GM23338 (cell line): ENCODE measurements around the gene ATG4C. TPM values are rescaled to one million over a fixed set of nuclear protein-coding genes. Genes with fewer than 3 reads are reported as not detected.

ENCODE experiments used
- ATAC-seq: fragments of 200-7000 bp; cut with Tn5 transposase; 3 replicates; pipeline ENCODE4 v1.9.1; 2020
- DNase-seq: peaks from one replicate; pipeline ENCODE4 v3.0.0-alpha.2; 2015; ENCODE audit warnings: low spot score
- H2AFZ ChIP-seq: fragments of 200-600 bp; sonication (generic); 2 replicates; pipeline ENCODE4 v1.8.0; 2016; ENCODE audit warnings: antibody characterized with exemption, mild to moderate bottlenecking, moderate library complexity
- H3F3A ChIP-seq: fragments of 200-600 bp; sonication (generic); replicated peaks from 2 replicates; pipeline ENCODE4 v1.8.0; 2017; ENCODE audit warnings: antibody characterized with exemption, mixed run types, low read depth
- H3K27ac ChIP-seq: fragments of 200-600 bp; sonication (generic); 2 replicates; pipeline ENCODE4 v1.6.1; 2016; ENCODE audit warnings: low read depth
- H3K27me3 ChIP-seq: fragments of 200-600 bp; sonication (generic); 2 replicates; pipeline ENCODE4 v1.8.0; 2016; ENCODE audit warnings: mild to moderate bottlenecking, mixed run types, moderate library complexity; ENCODE audit not compliant: insufficient read depth
- H3K36me3 ChIP-seq: fragments of 200-600 bp; sonication (generic); 2 replicates; pipeline ENCODE4 v1.8.0; 2016; ENCODE audit warnings: mild to moderate bottlenecking; ENCODE audit not compliant: insufficient read depth
- H3K4me1 ChIP-seq: fragments of 200-600 bp; sonication (generic); 2 replicates; pipeline ENCODE4 v1.8.0; 2016; ENCODE audit warnings: mild to moderate bottlenecking, moderate library complexity; ENCODE audit not compliant: insufficient read depth
- H3K4me2 ChIP-seq: fragments of 200-600 bp; sonication (generic); 2 replicates; pipeline ENCODE4 v1.7.1; 2017; ENCODE audit warnings: mixed run types
- H3K4me3 ChIP-seq: fragments of 200-600 bp; sonication (generic); 2 replicates; pipeline ENCODE4 v1.6.1; 2016; ENCODE audit warnings: mixed run types
- H3K79me2 ChIP-seq: fragments of 200-600 bp; sonication (generic); replicated peaks from 2 replicates; pipeline ENCODE4 v1.8.0; 2017; ENCODE audit warnings: mild to moderate bottlenecking; ENCODE audit not compliant: insufficient read depth
- H3K9me2 ChIP-seq: fragments of 200-600 bp; sonication (generic); 2 replicates; pipeline ENCODE4 v1.8.0; 2017; ENCODE audit not compliant: insufficient read depth
- H4K20me1 ChIP-seq: fragments of 200-600 bp; sonication (generic); replicated peaks from 2 replicates; pipeline ENCODE4 v1.8.0; 2017; ENCODE audit warnings: mild to moderate bottlenecking; ENCODE audit not compliant: insufficient read depth
- H3K27ac Mint-ChIP-seq: 2 replicates; pipeline ENCODE4 v1.8.0; 2020; ENCODE audit warnings: inconsistent platforms, mild to moderate bottlenecking, moderate library complexity, mixed read lengths
- H3K27me3 Mint-ChIP-seq: 3 replicates; pipeline ENCODE4 v1.8.0; 2022; ENCODE audit warnings: low read depth, mild to moderate bottlenecking, moderate library complexity, mixed read lengths, inconsistent platforms; ENCODE audit not compliant: insufficient read depth, poor library complexity
- H3K36me3 Mint-ChIP-seq: 3 replicates; pipeline ENCODE4 v1.8.0; 2021; ENCODE audit warnings: low read depth, mild to moderate bottlenecking, inconsistent platforms, moderate library complexity, mixed read lengths
- H3K4me1 Mint-ChIP-seq: 3 replicates; pipeline ENCODE4 v1.8.0; 2020; ENCODE audit warnings: mild to moderate bottlenecking, inconsistent platforms, mixed read lengths
- H3K4me3 Mint-ChIP-seq: 3 replicates; pipeline ENCODE4 v1.8.0; 2021; ENCODE audit warnings: moderate library complexity, mild to moderate bottlenecking, inconsistent platforms, mixed read lengths
- H3K9me3 Mint-ChIP-seq: 3 replicates; pipeline ENCODE4 v1.8.0; 2020; ENCODE audit warnings: moderate library complexity, mild to moderate bottlenecking, inconsistent platforms, mixed read lengths
- CREB1 ChIP-seq: fragments of 250-450 bp; sonication (Bioruptor Pico); IDR thresholded peaks from 2 replicates; pipeline ENCODE4 v1.5.0; 2020; ENCODE audit warnings: low read depth, mild to moderate bottlenecking, moderate library complexity
- EZH2 ChIP-seq: fragments of 200-600 bp; sonication (generic); IDR thresholded peaks from one replicate; pipeline ENCODE4 v1.8.0; 2017; ENCODE audit warnings: antibody characterized with exemption, mild to moderate bottlenecking, low read depth; ENCODE audit not compliant: unreplicated experiment
- EZH2phosphoT487 ChIP-seq: fragments of 200-600 bp; sonication (generic); IDR thresholded peaks from one replicate; pipeline ENCODE4 v1.8.1; 2018; ENCODE audit warnings: antibody characterized with exemption; ENCODE audit not compliant: unreplicated experiment
- JUNB ChIP-seq: IDR thresholded peaks from one replicate; pipeline ENCODE4 v1.6.1; 2016; ENCODE audit warnings: antibody characterized with exemption; ENCODE audit not compliant: unreplicated experiment
- NANOG ChIP-seq: IDR thresholded peaks from 2 replicates; pipeline ENCODE4 v1.6.1; 2016; ENCODE audit warnings: antibody characterized with exemption, borderline replicate concordance
- POLR2AphosphoS5 ChIP-seq: IDR thresholded peaks from 2 replicates; pipeline ENCODE4 v1.6.1; 2016; ENCODE audit warnings: antibody characterized with exemption, low read depth
- STAT1 ChIP-seq: IDR thresholded peaks from one replicate; pipeline ENCODE4 v1.6.1; 2016; ENCODE audit warnings: antibody characterized with exemption; ENCODE audit not compliant: unreplicated experiment
- ZNF114 ChIP-seq: fragments of 250-450 bp; sonication (Bioruptor Pico); IDR thresholded peaks from 2 replicates; pipeline ENCODE4 v1.5.0; 2020; ENCODE audit warnings: mild to moderate bottlenecking, moderate library complexity
- ZNF331 ChIP-seq: fragments of 250-450 bp; sonication (Bioruptor Pico); IDR thresholded peaks from 2 replicates; pipeline ENCODE4 v1.5.0; 2020; ENCODE audit warnings: low read depth, mild to moderate bottlenecking, moderate library complexity
- polyA plus RNA-seq: library from polyadenylated mRNA; unstranded; fragments of >200 nt; fragmentation: Nextera tagmentation; extraction: Ambion mirVana; gene quantifications from 2 replicates; pipeline ENCODE4 v1.2.1, GENCODE V29; 2016
- total RNA-seq: library from RNA; depleted of rRNA; stranded (reverse); fragments of >200 nt; shearing (Covaris generic); gene quantifications from 2 replicates; pipeline ENCODE4 v1.2.3, GENCODE V29; 2014
- TF ChIP-seq, protein P1 (sequence below): IDR thresholded peaks from one replicate; pipeline ENCODE4 v1.6.1; 2018; ENCODE audit warnings: antibody characterized with exemption; ENCODE audit not compliant: unreplicated experiment
- TF ChIP-seq, protein P2 (sequence below), 2 experiments: fragments of 200-600 bp in 1 of 2; sonication (generic) in 1 of 2; conservative IDR thresholded peaks; 2 replicates each; pipeline versions ENCODE4 v1.5.1 to v1.6.1; 2016 to 2017; ENCODE audit warnings: antibody characterized with exemption in 2 of 2, low read depth in 2 of 2, mild to moderate bottlenecking in 2 of 2, moderate library complexity in 1 of 2
- TF ChIP-seq, protein P3 (sequence below): IDR thresholded peaks from 2 replicates; pipeline ENCODE4 v1.6.1; 2016; ENCODE audit warnings: antibody characterized with exemption
- TF ChIP-seq, protein P4 (sequence below): fragments of 250-450 bp; sonication (Bioruptor Pico); IDR thresholded peaks from 2 replicates; pipeline ENCODE4 v1.5.0; 2020; ENCODE audit warnings: mild to moderate bottlenecking, moderate library complexity

ATG4C gene
- total and polyA plus RNA-seq, 2 experiments from 2014 or later = 15.7 to 18.6 TPM

DNA sequence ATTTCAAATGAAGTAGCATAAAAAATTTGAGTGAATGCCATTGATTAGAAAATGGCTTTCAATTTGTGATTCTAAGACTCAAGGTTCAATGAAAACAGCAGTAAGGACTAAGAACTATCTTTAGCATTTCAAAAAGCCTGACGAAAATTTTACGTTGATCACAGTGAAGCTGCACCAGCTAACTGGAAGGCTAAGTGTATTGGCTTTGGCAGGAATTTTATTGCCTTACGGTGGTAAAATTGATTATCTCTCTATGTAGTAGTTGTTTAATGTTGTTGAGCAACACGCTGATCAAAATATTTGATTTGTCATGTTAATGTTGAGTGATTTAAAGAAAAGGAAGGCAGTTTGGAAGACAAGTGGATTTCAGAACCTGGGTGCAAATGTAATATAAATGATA lies 49.6 kb downstream of the ATG4C start:
- Mint-ChIP-seq H3K4me1 (peaks cover 3% of the 10 kb centered on the region; the same call in 2 of the 3 replicates), H3K27ac (no peak overlapping the region; the same call in 1 of the 2 replicates), H3K36me3 (0 out of 3 replicates have a peak, but pooled peaks cover 1% of the 10 kb centered on the region), H3K4me3 (no peak overlapping the region), H3K9me3 (no peaks in the 10 kb centered on the region), H3K27me3 (peaks cover 3% of the 10 kb centered on the region)
- Histone ChIP-seq H3K9me2 (no peaks in the 10 kb centered on the region), H3K4me2 (no peak overlapping the region), H3K79me2 (no peaks in the 10 kb centered on the region), H3K27me3 (no peaks in the 10 kb centered on the region), H3K27ac (no peak overlapping the region), H3K4me3 (no peak overlapping the region), H4K20me1 (no peaks in the 10 kb centered on the region), H3K4me1 (peaks cover 6% of the 10 kb centered on the region; the same call in 1 of the 2 replicates), H3F3A (no peaks in the 10 kb centered on the region), H3K36me3 (no peaks in the 10 kb centered on the region), H2AFZ (no peak overlapping the region)
- TF ChIP-seq JUNB (no peak), ZNF331 (CRISPR knock-in tag) (no peak), EZH2 (no peak), EZH2phosphoT487 (no peak), POLR2AphosphoS5 (no peak), ZNF114 (CRISPR knock-in tag) (no peak), STAT1 (no peak), NANOG (no peak), CREB1 (CRISPR knock-in tag) (no peak)
- TF ChIP-seq, protein P1, sequence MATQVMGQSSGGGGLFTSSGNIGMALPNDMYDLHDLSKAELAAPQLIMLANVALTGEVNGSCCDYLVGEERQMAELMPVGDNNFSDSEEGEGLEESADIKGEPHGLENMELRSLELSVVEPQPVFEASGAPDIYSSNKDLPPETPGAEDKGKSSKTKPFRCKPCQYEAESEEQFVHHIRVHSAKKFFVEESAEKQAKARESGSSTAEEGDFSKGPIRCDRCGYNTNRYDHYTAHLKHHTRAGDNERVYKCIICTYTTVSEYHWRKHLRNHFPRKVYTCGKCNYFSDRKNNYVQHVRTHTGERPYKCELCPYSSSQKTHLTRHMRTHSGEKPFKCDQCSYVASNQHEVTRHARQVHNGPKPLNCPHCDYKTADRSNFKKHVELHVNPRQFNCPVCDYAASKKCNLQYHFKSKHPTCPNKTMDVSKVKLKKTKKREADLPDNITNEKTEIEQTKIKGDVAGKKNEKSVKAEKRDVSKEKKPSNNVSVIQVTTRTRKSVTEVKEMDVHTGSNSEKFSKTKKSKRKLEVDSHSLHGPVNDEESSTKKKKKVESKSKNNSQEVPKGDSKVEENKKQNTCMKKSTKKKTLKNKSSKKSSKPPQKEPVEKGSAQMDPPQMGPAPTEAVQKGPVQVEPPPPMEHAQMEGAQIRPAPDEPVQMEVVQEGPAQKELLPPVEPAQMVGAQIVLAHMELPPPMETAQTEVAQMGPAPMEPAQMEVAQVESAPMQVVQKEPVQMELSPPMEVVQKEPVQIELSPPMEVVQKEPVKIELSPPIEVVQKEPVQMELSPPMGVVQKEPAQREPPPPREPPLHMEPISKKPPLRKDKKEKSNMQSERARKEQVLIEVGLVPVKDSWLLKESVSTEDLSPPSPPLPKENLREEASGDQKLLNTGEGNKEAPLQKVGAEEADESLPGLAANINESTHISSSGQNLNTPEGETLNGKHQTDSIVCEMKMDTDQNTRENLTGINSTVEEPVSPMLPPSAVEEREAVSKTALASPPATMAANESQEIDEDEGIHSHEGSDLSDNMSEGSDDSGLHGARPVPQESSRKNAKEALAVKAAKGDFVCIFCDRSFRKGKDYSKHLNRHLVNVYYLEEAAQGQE = no peak
- TF ChIP-seq, protein P2, sequence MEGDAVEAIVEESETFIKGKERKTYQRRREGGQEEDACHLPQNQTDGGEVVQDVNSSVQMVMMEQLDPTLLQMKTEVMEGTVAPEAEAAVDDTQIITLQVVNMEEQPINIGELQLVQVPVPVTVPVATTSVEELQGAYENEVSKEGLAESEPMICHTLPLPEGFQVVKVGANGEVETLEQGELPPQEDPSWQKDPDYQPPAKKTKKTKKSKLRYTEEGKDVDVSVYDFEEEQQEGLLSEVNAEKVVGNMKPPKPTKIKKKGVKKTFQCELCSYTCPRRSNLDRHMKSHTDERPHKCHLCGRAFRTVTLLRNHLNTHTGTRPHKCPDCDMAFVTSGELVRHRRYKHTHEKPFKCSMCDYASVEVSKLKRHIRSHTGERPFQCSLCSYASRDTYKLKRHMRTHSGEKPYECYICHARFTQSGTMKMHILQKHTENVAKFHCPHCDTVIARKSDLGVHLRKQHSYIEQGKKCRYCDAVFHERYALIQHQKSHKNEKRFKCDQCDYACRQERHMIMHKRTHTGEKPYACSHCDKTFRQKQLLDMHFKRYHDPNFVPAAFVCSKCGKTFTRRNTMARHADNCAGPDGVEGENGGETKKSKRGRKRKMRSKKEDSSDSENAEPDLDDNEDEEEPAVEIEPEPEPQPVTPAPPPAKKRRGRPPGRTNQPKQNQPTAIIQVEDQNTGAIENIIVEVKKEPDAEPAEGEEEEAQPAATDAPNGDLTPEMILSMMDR (conservative IDR thresholded peaks at IDR 0.05; ENCODE audit: low read depth in 2 of 2) = no peak
- TF ChIP-seq, protein P3, sequence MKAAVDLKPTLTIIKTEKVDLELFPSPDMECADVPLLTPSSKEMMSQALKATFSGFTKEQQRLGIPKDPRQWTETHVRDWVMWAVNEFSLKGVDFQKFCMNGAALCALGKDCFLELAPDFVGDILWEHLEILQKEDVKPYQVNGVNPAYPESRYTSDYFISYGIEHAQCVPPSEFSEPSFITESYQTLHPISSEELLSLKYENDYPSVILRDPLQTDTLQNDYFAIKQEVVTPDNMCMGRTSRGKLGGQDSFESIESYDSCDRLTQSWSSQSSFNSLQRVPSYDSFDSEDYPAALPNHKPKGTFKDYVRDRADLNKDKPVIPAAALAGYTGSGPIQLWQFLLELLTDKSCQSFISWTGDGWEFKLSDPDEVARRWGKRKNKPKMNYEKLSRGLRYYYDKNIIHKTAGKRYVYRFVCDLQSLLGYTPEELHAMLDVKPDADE = no peak
- TF ChIP-seq, protein P4, sequence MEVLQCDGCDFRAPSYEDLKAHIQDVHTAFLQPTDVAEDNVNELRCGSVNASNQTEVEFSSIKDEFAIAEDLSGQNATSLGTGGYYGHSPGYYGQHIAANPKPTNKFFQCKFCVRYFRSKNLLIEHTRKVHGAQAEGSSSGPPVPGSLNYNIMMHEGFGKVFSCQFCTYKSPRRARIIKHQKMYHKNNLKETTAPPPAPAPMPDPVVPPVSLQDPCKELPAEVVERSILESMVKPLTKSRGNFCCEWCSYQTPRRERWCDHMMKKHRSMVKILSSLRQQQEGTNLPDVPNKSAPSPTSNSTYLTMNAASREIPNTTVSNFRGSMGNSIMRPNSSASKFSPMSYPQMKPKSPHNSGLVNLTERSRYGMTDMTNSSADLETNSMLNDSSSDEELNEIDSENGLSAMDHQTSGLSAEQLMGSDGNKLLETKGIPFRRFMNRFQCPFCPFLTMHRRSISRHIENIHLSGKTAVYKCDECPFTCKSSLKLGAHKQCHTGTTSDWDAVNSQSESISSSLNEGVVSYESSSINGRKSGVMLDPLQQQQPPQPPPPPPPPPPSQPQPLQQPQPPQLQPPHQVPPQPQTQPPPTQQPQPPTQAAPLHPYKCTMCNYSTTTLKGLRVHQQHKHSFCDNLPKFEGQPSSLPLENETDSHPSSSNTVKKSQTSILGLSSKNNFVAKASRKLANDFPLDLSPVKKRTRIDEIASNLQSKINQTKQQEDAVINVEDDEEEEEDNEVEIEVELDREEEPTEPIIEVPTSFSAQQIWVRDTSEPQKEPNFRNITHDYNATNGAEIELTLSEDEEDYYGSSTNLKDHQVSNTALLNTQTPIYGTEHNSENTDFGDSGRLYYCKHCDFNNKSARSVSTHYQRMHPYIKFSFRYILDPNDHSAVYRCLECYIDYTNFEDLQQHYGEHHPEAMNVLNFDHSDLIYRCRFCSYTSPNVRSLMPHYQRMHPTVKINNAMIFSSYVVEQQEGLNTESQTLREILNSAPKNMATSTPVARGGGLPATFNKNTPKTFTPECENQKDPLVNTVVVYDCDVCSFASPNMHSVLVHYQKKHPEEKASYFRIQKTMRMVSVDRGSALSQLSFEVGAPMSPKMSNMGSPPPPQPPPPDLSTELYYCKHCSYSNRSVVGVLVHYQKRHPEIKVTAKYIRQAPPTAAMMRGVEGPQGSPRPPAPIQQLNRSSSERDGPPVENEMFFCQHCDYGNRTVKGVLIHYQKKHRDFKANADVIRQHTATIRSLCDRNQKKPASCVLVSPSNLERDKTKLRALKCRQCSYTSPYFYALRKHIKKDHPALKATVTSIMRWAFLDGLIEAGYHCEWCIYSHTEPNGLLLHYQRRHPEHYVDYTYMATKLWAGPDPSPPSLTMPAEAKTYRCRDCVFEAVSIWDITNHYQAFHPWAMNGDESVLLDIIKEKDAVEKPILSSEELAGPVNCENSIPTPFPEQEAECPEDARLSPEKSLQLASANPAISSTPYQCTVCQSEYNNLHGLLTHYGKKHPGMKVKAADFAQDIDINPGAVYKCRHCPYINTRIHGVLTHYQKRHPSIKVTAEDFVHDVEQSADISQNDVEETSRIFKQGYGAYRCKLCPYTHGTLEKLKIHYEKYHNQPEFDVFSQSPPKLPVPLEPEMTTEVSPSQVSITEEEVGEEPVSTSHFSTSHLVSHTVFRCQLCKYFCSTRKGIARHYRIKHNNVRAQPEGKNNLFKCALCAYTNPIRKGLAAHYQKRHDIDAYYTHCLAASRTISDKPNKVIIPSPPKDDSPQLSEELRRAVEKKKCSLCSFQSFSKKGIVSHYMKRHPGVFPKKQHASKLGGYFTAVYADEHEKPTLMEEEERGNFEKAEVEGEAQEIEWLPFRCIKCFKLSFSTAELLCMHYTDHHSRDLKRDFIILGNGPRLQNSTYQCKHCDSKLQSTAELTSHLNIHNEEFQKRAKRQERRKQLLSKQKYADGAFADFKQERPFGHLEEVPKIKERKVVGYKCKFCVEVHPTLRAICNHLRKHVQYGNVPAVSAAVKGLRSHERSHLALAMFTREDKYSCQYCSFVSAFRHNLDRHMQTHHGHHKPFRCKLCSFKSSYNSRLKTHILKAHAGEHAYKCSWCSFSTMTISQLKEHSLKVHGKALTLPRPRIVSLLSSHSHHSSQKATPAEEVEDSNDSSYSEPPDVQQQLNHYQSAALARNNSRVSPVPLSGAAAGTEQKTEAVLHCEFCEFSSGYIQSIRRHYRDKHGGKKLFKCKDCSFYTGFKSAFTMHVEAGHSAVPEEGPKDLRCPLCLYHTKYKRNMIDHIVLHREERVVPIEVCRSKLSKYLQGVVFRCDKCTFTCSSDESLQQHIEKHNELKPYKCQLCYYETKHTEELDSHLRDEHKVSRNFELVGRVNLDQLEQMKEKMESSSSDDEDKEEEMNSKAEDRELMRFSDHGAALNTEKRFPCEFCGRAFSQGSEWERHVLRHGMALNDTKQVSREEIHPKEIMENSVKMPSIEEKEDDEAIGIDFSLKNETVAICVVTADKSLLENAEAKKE = no peak
- ATAC-seq = no peak
- no peak for DNase-seq
